GOT3 (cell line): ENCODE results near the gene ANAPC2.

Source experiments
- DNase-seq: peaks from one replicate; lab custom pipeline; 2025; ENCODE audit warnings: mixed read lengths; lab: John Stamatoyannopoulos, UW

ANAPC2 gene

GRCh38 chr9:137227054-137227852 is 38.9 kb upstream of the ANAPC2 start, which contains the start of gene RNF224:
TSS of gene RNF224 (plus strand) at chr9:137227502. CDS start at chr9:137228336, 834 bp downstream.
- DNase-seq = peak; percentile 29

DNA sequence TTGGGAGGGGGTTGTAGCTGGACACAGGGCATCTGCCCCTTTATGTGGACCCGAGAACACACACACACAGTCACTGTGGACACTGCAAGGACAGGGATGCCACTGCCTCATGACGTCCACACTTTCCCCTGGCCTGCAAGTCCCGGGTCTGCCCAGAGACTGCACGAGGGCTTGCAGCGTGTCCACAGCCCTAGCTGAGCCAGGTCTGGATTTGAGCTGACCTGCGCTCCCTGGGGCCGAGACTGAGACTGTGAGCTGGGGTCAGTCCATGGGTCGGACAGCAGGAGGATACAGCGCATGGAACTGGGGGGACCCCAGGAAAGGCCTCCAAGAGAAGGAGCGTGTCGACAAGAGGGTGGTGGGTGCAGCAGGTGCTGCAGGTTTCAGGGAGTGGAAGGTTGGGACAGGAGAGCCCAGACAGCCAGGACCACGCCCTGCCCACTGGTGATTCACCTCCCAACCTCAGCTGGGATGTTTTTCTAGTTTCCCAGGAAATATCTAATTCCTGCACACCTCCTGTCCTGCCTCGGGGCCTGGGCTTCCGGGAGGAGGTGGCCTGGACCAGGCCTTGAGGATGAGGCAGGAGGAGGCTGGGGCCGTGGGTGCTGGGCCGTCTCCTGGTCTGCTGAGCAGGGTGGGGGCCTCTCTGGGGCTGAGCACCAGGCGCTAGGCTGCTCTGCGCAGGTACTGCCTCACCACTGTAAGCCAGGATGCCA is 38.1 kb upstream of the ANAPC2 start:
- no peak for DNase-seq

- DNase-seq = no peak
These were observed 37.5 kb upstream of the ANAPC2 start for GRCh38 chr9:137225699-137226331.

DNA sequence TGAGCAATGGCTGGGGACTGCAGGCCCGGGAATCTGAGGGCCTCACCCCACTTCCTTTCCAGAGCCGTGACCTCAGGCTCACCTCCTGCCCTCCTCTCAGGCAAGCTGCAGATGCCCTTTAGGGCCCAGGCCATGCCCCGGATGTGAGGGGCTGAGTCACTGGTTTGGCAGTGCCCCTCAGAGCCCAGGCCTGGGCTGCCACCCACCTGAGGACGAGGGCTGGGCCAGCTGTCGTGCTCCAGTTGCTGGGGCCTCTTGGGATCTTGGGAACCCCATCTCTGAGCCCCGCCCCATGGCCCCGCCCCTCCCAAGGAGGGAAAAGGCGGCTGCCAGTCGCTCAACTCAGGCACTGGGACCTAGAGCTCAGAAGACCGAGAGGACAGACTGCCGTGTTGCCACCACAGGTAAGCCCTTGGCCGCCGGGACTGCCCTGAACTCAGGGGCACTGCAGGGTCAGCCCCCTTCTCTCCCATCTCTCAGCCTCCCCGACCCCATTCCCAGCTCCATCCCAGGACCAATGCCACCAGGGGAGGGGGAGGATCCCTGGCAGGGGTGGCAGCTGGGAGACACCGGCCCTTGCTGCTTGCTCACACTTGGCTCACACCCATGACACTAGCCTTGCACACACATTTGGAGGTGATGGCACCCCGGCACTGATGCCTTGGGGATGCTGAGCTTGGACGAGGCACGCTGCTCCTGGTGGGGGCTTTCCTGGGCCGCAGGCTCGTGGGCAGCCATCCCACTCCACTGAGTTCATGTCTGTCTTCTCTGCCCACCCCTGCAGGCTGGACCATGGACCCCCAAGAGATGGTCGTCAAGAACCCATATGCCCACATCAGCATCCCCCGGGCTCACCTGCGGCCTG is 36.7 kb upstream of the ANAPC2 start, which contains the start of gene CYSRT1:
Gene CYSRT1 (plus strand): TSS at position 345 of the 865 bp plus-strand sequence. CDS start 448 bp downstream, at position 793.
- no peak for DNase-seq

- DNase-seq = peak; percentile 93
These were observed 35.0 kb upstream of the ANAPC2 start for GRCh38 chr9:137223078-137223970.

GRCh38 chr9:137222190-137223077 is 34.1 kb upstream of the ANAPC2 start, which contains the start of gene RNF208:
TSS of gene RNF208 (minus strand) at chr9:137222240. CDS start at chr9:137221212, 1,028 bp downstream.
- DNase-seq = no peak

DNA sequence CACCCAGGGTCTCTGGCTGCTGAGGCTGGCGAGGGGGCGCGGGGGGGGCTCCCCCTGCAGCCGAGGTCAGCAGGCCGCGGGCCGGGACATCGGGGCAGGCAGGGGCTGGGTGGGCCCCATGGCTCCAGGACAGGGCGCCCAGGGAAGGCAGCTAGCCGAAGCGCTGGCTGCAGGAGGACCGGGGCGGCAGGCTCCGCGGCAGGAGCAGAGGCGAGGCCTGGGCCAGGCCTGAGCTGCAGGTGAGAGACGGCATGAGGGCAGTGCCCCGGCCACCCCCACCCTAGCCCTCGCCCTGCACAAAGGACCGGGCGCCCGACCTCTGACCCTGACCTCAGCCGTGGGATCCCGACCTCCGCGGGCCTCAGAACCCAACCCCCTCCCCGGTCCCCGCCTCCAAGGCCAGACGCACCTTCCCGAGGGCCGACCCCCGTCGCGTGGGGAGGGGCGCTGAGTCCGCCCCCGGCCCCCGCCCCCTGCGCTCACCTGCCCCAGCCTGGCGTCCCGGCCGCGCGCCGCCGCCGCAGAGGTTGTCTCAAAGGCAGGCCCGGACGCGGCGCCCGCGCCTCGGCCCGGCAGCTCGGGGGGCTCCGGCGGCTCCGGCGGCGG is 33.2 kb upstream of the ANAPC2 start:
- DNase-seq = no peak

GRCh38 chr9:137221095-137221505 is 32.7 kb upstream of the ANAPC2 start:
- no peak for DNase-seq

- no peak for DNase-seq
These were observed 32.1 kb upstream of the ANAPC2 start for GRCh38 chr9:137220317-137221094.

GRCh38 chr9:137219757-137220316 is 31.5 kb upstream of the ANAPC2 start:
- DNase-seq = no peak

GRCh38 chr9:137218754-137219271 is 30.5 kb upstream of the ANAPC2 start:
- no peak for DNase-seq

GRCh38 chr9:137218212-137218753 is 29.9 kb upstream of the ANAPC2 start:
- no peak for DNase-seq

GRCh38 chr9:137217276-137218211 is 29.2 kb upstream of the ANAPC2 start:
- no peak for DNase-seq

DNA sequence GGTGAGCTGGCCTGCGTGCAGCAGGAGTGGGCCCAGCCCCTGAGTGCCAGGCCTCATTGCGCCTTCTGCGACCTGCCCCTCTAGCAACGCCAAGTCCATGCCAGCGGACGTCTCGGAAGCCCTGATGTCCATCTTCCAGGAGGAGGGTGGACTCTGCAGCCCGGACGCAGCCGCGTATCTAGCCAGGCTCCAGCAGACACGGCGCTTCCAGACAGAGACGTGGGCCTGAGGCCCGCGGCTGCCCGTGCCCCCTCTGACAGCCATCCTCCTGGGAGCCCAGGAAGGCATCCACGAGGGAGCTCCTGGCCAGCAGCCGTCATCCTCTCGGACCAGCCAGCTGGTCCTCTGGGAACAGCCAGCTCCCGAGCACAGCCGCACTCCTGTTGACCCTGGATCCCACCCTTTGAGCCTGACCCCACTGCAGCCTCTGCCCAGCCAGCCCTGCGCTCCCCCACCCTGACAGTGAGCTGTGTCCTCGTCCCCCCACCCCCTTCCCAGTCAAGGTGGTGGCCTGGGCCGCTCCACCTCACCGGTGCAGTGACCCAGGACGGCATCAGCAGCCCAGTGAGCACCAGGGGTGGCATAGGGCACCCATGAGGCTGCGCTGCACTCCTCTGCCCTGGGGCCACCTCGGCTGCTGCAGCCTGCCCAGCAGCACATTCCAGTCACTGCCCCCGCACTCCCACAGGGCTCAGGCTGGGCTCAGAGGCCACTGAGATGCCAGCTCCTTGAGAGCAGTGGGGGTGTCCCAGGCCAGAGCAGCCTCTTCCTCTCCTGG is 28.0 kb upstream of the ANAPC2 start:
- DNase-seq = no peak
